Inflammatory macrophage (primary cell): ENCODE results near the gene MRPS26.
A peak's percentile ranks its signal among the peaks of the same experiment; 100 is the strongest.
"Not testable (repeated sequence)": the region's sequence is repeated elsewhere in the genome, so short reads cannot be mapped to it uniquely, and the experiment has no call there.

Experiments used
- DNase-seq, 2 donors: peaks; one replicate each; pipeline ENCODE4 v3.0.0-alpha.2; 2020 to 2022

The MRPS26 gene

DNA sequence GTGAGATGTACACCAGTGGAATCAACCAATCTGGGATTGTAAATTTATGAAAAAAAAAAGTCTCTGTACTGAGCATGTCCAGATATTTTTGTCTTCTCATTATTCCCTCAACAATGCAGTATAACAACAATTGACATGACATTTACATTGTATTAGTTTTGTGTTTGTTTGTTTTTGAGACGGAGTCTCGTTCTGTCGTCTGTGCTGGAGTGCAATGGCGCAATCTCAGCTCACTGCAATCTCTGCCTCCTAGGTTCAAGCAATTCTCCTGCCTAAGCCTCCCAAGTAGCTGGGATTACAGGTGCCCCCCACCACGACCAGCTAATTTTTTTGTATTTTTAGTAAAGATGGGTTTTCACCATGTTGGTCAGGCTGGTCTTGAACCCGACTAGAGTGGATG, 29.5 kb downstream of the MRPS26 start:
- not testable (repeated sequence) for DNase-seq

DNA sequence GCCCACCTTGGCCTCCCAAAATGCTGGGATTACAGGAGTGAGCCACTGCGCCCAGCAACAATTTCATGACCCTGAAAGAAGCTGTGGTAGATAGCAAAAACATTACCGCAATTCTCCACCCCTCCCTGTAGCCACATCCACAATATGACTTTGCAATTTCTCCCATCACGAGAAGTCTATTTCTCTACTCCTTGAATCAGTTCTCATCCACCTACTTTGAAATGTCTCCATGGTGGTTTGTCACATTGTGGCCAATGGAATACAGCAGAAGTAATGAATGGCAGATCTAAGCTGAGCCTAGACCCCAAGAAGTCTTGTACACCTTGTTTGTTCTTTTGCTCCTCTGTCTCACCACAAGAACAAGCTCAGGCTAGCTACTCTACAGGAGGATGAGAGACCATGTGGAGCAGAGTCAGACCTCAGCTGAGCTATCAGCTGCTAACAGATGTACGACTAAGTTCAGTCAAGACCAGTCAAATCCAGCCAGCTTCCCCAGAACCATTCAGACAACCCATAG, 31.8 kb downstream of the MRPS26 start:
- peak; percentile 46 to 53 for DNase-seq

- DNase-seq = no peak
Observed at GRCh38 chr20:3080939-3081388, 35.1 kb downstream of the MRPS26 start.

DNA sequence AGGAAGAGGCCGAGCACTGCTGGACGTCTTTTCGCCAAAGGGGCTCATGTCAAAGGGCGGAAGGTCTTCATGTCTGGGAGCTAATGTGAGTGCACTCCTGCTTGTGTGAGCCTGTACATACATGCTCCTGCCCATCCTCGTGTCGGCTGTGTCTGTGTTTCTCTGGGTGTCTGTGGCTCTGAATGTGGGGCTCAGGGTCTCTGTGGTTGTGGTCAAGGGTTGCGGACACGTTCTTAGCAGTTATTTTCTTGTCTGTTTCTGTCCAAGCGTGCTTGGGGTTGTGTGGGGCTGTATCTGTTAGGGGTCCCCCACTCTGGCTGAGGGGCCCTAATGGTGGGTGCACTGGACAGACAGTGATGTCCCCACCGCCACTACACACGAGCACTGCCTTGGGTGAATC, 35.8 kb downstream of the MRPS26 start:
- no peak for DNase-seq

DNA sequence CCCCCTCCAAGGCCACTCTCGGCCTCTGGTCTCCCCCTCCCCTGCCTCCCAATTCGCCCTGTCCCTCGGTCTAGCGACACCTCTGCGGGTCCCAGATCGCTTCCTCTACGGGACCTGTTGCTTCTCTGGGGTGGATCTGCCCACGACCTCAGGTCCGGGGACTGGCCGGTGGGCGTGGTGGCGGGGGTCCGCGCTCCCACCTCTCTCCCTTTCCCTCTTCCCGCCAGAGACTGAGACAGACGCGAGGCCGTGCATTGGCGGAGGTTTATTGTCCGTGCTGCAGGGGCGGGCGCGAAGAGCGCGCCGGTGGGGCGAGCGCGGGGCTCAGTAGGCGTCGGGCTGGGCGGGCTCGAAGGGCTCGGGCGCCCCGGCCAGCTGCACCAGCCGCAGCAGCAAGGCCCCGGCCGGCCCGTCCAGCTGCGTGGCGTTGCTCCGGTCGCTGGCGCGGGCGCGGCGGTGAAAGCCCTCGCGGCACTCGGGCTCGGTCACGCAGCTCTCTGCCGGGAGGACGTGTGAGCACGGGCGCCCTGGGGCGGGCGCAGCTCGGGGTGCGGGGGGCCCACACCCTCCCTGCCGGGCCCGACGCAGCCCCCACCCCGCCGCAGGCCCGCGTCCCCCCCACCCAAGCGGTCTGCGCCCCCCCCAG, 36.6 kb downstream of the MRPS26 start:
- DNase-seq = no peak

GRCh38 chr20:3082955-3083952, 37.4 kb downstream of the MRPS26 start:
- DNase-seq = no peak

- DNase-seq = no peak
Observed at GRCh38 chr20:3084283-3084985, 38.6 kb downstream of the MRPS26 start, which contains the start of gene AVP. AVP (minus strand) TSS chr20:3084724; CDS start chr20:3084674, 50 bp downstream.

DNA sequence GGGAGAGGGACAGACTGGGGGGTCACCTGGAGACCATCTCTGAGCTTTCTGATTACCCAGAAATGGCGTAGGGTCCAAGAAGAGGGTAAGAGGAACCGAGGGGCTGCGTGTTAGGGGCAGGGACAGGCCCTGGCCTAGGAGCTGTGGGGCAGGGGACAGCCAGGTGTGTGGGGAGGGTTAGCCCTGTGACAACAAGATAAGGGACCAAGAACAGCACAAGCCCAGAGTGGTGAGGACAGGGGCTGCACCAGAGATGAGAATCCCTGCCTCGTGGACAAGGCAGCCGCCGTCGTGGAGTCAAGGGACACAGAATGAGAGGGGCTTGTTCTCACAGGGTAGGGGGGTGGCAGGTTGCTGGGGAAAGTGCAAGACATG, 39.1 kb downstream of the MRPS26 start:
- DNase-seq = no peak

DNA sequence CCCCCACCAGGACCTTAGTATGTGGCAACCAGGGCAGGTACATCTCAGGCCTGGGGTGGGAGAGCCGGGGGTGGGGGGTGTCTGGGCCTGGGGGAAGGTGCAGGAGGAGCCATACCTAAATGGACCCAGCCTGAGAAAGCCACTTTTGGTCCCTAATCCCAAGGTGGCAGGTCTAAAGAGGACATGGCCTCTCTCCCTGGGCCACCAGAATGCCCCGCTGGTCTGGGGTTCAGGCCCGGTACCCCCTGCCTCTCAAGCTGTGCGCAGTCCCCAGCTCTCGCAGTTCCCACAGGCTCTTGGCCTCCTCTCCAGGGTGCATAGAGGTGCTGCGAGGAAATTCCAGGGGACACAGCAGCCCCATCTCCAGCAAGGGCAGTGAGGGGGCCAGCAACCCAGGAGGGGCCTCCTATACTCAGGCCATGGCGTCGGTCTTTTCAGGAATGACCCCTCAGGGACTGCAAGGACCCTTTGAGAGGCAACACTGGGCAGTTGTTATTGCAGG, 39.8 kb downstream of the MRPS26 start:
- DNase-seq = no peak

- DNase-seq = no peak
Observed at GRCh38 chr20:3088031-3088430, 42.2 kb downstream of the MRPS26 start.

GRCh38 chr20:3090565-3090964, 44.7 kb downstream of the MRPS26 start:
- no peak for DNase-seq

GRCh38 chr20:3092611-3093379, 46.9 kb downstream of the MRPS26 start:
- DNase-seq = peak; percentile 9 to 46

- DNase-seq = no peak
Observed at GRCh38 chr20:3093861-3094361, 48.1 kb downstream of the MRPS26 start.

DNA sequence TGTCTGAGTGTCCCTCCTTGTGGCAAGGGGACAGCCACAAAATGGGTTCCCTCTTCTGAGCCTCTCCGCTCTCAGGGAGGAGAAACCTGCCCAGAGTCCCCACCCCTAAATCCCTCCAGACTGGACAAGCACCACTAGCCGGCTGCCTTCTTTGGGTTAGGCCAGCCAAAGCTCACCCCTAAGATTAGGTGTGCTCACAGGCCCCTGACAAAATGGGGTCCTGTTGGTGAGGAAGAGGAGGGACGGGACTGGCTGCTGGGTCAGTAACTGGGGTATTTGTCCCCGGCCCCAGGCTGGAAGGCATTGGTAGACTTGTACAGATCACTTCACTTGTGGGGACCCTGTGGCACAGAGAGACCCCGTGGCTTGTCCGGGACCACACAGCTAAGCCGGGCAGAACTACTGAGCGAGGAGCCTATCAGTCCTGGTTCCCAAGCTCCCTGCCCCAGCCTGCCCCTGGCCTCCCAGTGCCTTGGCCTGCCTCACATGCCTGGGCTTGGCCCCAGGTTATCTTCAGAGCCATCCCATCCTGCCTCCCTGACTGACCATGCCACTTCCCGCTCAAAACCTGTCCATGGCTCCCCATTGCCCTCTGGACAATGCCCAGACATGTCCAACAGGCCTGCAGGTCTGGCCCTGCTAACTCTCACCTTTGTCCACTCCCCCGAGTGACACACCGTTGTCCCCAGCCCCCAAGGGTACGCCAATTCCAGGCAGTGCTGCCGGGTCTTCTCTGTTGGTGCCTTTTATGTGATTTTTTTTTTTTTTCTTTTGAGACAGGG, 49.2 kb downstream of the MRPS26 start:
- DNase-seq = no peak
